Measurements from ENCODE around the gene JADE2.
A peak's percentile ranks its signal among the peaks of the same experiment; 100 is the strongest.
"Not testable (repeated sequence)": the region's sequence is repeated elsewhere in the genome, so short reads cannot be mapped to it uniquely, and the experiment has no call there.

Gene JADE2

DNA sequence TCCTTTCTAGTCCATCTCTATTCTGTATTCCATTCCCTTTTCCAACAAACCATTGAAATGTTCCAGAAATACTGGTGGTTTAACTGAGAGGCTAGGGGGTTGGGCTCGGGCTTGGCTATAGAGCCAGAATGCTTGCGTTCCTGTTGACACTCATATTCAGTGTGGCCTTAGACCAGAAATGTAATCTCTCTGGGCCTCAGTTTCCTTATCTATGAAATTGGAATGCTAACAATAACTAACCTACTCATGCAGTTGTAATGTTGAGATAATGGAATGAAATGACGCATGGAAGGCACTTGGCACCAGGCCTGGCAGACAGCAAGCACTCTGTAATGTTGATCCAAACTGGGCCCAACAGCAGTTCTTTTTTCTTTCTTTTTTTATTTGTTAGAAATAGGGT lies 26.8 kb downstream of the JADE2 start:
- DNase-seq (ENCODE audit: low spot score): no peak

- not testable (repeated sequence) for DNase-seq (ENCODE audit: low spot score)
Measured at GRCh38 chr5:134552716-134553115, 27.2 kb downstream of the JADE2 start.

DNA sequence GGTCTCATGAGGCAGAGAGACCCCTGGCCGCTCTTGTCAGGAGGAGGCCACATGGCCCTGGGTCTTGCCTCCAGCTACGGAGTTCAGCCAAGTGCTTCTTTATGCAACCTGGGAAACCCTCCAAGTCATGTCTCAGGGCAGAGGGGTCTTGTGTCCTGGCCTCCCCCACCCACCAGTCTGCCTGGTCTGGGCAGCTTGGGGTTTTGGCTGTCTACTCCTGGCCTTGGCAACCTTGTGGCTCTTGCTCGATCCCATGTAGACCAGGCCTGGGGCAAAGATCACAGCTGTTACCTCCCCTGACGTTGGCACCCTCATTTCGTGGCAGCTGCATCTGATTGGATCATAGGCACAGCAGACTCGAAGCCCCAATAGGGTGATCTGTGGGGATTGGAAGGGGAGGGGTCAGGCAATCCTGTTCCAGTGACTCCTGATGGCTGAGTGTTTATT lies 28.4 kb downstream of the JADE2 start:
- DNase-seq (ENCODE audit: low spot score): no peak

- DNase-seq (ENCODE audit: low spot score): peak; percentile 69
Measured at GRCh38 chr5:134554319-134555222, 29.1 kb downstream of the JADE2 start.

GRCh38 chr5:134555223-134555889 lies 29.9 kb downstream of the JADE2 start:
- DNase-seq (ENCODE audit: low spot score): no peak

- DNase-seq (ENCODE audit: low spot score): peak; percentile 62
Measured at GRCh38 chr5:134555890-134556311, 30.4 kb downstream of the JADE2 start.

GRCh38 chr5:134556588-134556987 lies 31.1 kb downstream of the JADE2 start:
- DNase-seq (ENCODE audit: low spot score): not testable (repeated sequence)

DNA sequence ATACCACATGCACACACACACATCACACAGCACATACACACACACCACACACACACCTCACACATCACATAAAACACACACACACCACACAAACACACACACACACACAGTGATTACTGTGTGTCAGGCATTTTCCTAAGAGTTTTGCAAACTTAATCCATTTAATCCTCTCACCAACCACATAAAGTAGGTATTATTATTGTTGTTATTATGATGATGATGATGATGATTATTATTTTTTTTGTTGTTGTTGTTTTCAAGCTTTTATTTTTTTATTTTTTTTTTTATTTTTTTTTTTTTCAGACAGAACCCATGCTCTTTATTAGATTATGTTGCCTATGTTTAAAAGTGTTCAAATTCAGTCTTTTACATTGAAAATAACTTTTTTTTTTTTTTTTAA lies 31.5 kb downstream of the JADE2 start:
- DNase-seq (ENCODE audit: low spot score): no peak

GRCh38 chr5:134559672-134560071 lies 34.2 kb downstream of the JADE2 start:
- DNase-seq (ENCODE audit: low spot score): no peak

DNA sequence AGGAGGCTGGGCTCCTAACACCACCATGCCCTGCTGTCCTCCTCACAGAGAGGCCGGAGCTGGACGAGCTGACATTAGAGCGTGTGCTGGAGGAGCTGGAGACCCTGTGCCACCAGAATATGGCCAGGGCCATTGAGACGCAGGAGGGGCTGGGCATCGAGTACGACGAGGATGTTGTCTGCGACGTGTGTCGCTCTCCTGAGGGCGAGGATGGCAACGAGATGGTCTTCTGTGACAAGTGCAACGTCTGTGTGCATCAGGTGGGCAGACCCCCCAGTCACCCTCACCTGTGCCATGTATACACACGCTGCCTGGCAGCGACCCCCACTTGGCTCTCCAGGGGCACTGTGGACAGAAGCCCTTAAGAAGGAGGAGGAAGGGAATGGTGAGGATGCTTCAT lies 35.2 kb downstream of the JADE2 start:
- no peak for DNase-seq (ENCODE audit: low spot score)

DNA sequence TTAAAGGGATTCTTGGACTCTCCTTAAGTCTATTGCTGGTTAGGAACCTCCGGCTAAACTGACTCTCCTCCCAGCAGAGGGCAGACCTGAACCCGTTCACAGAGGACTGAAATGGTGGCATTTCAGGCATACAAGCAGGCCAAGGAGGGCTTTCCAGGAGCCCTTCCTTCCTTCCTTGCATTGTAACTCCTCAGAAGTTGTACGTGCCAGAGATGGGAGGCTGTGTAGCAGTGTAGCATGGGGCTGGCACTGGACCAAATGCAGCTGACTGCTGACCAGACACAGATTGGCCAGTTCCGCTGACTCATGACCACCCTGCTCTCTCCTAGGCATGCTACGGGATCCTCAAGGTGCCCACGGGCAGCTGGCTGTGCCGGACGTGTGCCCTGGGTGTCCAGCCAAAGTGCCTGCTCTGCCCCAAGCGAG lies 36.4 kb downstream of the JADE2 start:
- no peak for DNase-seq (ENCODE audit: low spot score)

DNA sequence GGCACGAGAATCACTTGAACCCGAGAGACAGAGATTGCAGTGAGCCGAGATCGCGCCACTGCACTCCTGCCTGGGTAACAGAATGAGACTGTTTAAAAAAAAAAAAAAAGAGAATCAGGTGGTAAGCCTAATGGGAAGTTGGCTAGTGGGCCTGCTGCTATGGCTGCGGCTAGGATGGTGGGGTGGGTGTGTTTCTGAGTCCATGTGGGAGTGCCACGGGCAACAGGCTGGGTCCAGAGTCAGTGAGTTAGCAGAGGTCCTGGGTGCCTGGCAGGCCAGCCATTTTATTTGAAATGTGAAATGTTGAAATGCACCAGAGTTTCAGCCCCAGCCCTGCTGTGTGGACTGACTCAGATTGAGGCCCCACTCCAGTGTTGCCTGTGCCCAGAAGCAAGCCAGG lies 37.8 kb downstream of the JADE2 start:
- DNase-seq (ENCODE audit: low spot score): no peak

DNA sequence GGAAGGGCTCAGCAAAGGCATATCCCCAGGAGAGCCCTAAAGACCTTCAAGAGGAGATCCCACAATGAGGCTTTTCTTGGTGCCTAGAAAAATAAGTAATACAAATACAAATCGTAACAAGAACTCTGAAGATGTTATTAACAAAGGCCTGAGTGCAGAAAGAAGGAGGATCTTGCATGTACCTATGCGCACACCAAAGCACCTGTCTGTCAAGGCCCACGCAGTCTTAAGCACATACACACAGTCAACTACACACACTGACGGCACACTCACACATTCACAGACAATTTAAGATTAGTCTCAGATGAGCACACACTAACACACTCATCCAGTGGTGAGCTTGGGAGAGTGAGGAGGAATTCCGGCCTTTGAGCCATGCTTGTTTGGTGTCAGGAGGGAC lies 38.5 kb downstream of the JADE2 start:
- no peak for DNase-seq (ENCODE audit: low spot score)

DNA sequence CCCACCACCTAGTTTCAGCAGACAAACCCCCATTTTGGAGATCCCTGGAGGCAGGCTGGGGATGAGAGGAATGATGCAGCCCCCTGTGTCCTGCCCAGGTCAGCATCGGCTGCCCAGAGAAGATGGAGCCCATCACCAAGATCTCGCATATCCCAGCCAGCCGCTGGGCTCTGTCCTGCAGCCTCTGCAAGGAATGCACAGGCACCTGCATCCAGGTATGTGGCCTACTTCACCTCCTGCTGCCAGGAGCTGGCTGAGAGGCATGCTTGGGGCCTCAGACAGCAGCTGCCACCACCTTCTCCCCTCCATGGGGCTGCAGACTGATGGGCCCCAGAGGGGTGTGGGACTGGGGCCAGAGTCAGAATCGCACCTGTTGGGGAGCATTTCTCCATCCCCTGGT lies 38.9 kb downstream of the JADE2 start:
- DNase-seq (ENCODE audit: low spot score): no peak

- no peak for DNase-seq (ENCODE audit: low spot score)
Measured at GRCh38 chr5:134565791-134566740, 40.6 kb downstream of the JADE2 start.

DNA sequence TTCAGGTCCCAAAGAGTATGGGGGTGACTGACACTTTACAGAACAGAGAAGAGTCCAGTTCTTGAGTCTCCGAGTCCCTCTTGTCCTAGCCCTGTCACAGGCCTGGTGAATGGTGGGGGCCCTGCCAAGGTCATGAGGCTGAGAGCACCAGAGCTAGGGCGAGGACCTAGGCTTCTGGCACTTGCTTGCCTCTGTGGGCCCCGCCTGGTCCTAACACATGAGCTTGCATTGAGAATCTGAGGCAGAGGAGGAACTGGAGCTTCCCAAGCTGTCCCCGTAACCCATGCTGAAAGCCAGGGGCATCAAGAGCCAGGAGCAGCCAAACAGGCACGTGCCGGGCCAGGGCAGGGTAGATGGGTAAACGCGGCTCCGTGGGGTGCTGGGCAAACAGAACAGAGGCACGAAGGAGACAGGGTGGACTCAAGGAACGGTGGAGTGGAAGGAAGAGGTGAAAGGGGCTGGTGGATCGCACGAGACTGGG lies 41.3 kb downstream of the JADE2 start:
- no peak for DNase-seq (ENCODE audit: low spot score)

DNA sequence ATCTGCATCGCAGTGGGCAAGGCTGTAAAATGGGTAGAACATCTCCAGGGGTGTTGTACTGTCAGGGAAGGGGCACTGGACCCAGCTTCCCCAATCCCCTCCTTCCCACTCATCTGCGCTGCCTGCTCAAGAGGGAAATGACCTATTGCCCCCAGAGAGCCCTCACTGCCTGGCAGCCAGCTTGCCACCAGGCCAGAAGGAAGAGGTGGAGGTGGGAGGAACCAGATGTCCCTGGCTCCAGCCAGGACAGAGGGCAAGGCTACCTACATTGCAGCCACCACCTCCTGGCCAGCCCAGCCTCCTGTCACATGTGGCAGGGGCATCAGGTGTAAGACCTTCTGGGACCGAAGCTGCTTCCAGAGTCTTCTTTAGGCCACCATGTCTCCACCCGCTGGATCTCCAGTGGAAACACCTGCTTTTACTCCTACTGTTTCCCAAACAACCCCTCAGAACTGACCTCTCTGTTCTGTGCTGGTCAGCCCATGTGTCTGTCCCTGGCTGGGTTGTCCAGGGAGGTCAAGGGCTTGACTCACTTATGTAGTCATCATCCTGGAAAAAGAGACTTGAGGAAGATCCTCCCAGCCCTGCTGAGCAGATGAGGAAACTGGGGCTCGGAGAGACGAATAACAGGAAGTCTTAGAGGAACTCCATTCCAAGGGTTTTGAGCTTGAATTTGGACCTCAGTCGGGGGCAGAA lies 42.3 kb downstream of the JADE2 start:
- no peak for DNase-seq (ENCODE audit: low spot score)

GRCh38 chr5:134568337-134568700 lies 42.8 kb downstream of the JADE2 start:
- no peak for DNase-seq (ENCODE audit: low spot score)

- no peak for DNase-seq (ENCODE audit: low spot score)
Measured at GRCh38 chr5:134568761-134569695, 43.6 kb downstream of the JADE2 start.

DNA sequence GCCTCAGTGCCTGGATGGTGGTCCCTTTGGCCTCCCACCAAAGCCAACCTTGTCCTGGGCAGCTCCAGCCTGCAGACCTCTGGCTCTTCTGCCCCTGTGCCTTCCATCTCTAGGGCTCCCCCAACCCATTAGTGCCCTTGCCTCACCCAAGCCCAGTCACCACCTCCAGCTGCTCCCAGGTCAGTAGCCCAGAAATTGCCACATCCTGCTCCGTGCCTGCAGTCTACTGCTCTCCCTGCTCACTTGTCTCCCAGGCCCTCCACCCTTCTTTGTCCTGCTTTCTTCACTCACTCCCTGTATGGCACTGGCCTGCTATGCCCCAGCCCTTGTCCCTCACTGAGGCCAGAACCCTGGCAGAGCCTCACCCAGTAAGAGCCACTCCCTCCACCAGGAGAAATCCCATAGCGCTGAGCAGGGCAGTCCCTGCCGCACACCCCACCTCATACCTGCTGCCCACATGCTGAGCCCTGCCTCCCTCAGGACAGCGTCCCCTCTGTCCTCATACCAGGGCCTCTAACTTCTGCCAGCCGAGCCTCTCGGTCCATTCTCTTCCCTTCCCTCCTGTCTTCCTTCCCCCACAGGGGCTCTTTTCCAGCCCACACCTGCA lies 44.4 kb downstream of the JADE2 start:
- DNase-seq (ENCODE audit: low spot score): no peak
